A673 (cell line): Measurements from ENCODE around the gene MRPL50. TPM values are rescaled to one million over a fixed set of nuclear protein-coding genes. Genes with fewer than 3 reads are reported as not detected.

Source experiments
- BruUV-seq: library from RNA; stranded (reverse); fragments of 400-500 nt; replicated peaks from 2 replicates; lab custom pipeline; 2021; lab: Mats Ljungman, UMichigan
- CTCF ChIA-PET: fragments of 300-600 bp; sonication (Branson Sonifier 250); formaldehyde crosslinking; loops from one replicate; lab custom pipeline; 2022; ENCODE audit warnings: antibody characterized with exemption; lab: Charles Lee
- POLR2A ChIA-PET: fragments of 300-600 bp; sonication (Branson Sonifier 250); formaldehyde crosslinking; loops from one replicate; lab custom pipeline; 2022; ENCODE audit warnings: antibody characterized with exemption; ENCODE audit not compliant: low non-redundant PET; lab: Charles Lee
- DNase-seq: peaks from one replicate; pipeline ENCODE4 v3.0.0-alpha.2; 2015; ENCODE audit warnings: low spot score
- H3K27ac ChIP-seq: fragments of 200-600 bp; sonication (generic); 2 replicates; pipeline ENCODE4 v1.5.1; 2016; ENCODE audit warnings: mixed run types, low read depth, mild to moderate bottlenecking, mixed read lengths, antibody characterized with exemption, low read length; ENCODE audit not compliant: poor library complexity, severe bottlenecking
- H3K27me3 ChIP-seq: fragments of 200-600 bp; sonication (generic); replicated peaks from 2 replicates; pipeline ENCODE4 v1.6.1; 2017; ENCODE audit warnings: mixed run types, low read depth, mild to moderate bottlenecking, mixed read lengths, antibody characterized with exemption, low read length; ENCODE audit not compliant: insufficient read depth, poor library complexity
- H3K36me3 ChIP-seq: fragments of 200-600 bp; sonication (generic); 2 replicates; pipeline ENCODE4 v1.6.1; 2016; ENCODE audit warnings: mixed run types, mild to moderate bottlenecking, mixed read lengths, antibody characterized with exemption, low read length; ENCODE audit not compliant: insufficient read depth, poor library complexity, severe bottlenecking
- H3K4me1 ChIP-seq: fragments of 200-600 bp; sonication (generic); 2 replicates; pipeline ENCODE4 v1.6.1; 2017; ENCODE audit warnings: mixed run types, mild to moderate bottlenecking, mixed read lengths, antibody characterized with exemption, low read length; ENCODE audit not compliant: insufficient read depth, poor library complexity, severe bottlenecking
- H3K4me3 ChIP-seq: fragments of 200-600 bp; sonication (generic); 2 replicates; pipeline ENCODE4 v1.5.1; 2016; ENCODE audit warnings: low read depth, mixed run types, mild to moderate bottlenecking, mixed read lengths, low read length; ENCODE audit not compliant: poor library complexity, severe bottlenecking
- H3K9me3 ChIP-seq: fragments of 200-600 bp; sonication (generic); 2 replicates; pipeline ENCODE4 v1.6.1; 2016; ENCODE audit warnings: mixed run types, low read depth, mild to moderate bottlenecking, mixed read lengths, antibody characterized with exemption, low read length; ENCODE audit not compliant: poor library complexity, severe bottlenecking
- CTCF ChIP-seq: fragments of 300-800, 200-600 bp; sonication (generic); conservative IDR thresholded peaks from 2 replicates; pipeline ENCODE4 v1.5.1; 2017; ENCODE audit warnings: low read depth, mild to moderate bottlenecking, antibody characterized with exemption, low read length, moderate library complexity, mixed read lengths
- EZH2 ChIP-seq: fragments of 200-600 bp; sonication (generic); IDR thresholded peaks from 2 replicates; pipeline ENCODE4 v1.6.1; 2017; ENCODE audit warnings: borderline replicate concordance, low read depth, mild to moderate bottlenecking, mixed read lengths, antibody characterized with exemption, low read length; ENCODE audit not compliant: poor library complexity, severe bottlenecking
- intact Hi-C: fragments of 100-400 bp; cut with micrococcal nuclease; formaldehyde crosslinking; loops from one replicate; pipeline ENCODE4 v1.10.0; 2022; ENCODE audit not compliant: unreplicated experiment
- total RNA-seq: library from RNA; stranded (reverse); gene quantifications from 2 replicates; pipeline ENCODE4 v1.2.3, GENCODE V29; 2021

The MRPL50 gene
- total RNA-seq, 1 experiment from 2014 or later = 17.0 TPM

DNA sequence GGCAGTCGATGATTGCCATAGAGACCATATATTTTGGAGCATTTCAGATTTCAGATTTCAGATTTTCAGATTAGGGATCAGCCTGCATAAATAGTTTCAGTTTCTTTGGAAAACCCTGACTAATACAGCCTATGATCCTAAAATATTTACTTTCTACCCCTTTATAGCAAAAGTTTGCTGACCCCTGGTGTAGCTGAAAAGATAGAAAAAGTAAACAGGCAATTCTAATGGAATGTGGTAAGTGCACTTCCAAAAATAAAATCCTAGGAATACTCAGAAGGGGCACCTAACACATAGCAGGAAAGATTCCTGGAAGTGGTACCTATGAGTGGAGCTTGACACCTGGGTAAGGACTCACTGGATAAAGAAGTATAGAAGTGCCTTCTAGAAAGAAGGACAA lies 48.1 kb downstream of the MRPL50 start:
- Histone ChIP-seq H3K4me1 (no peaks in the 10 kb centered on the region), H3K36me3 (no peaks in the 10 kb centered on the region), H3K4me3 (no peak overlapping the region), H3K27me3 (no peaks in the 10 kb centered on the region), H3K9me3 (no peaks in the 10 kb centered on the region), H3K27ac (no peak overlapping the region)
- no peak for DNase-seq
- no TSS peak for BruUV-seq
- TF ChIP-seq EZH2 = no peak
- TF ChIP-seq CTCF = no peak
- CTCF ChIA-PET = no interaction called here
- intact Hi-C loops = no loop called here
- POLR2A ChIA-PET = no interaction called here

- TF ChIP-seq EZH2 (no peak), CTCF (no peak)
- ChIA-PET CTCF (no interaction called here), POLR2A (no interaction called here)
- no TSS peak for BruUV-seq
- Histone ChIP-seq H3K27ac (no peak overlapping the region), H3K4me3 (no peak overlapping the region), H3K36me3 (no peaks in the 10 kb centered on the region), H3K27me3 (peaks cover 15% of the 10 kb centered on the region), H3K9me3 (no peaks in the 10 kb centered on the region), H3K4me1 (no peaks in the 10 kb centered on the region)
- no peak for DNase-seq
- intact Hi-C loops = no loop called here
Measured at GRCh38 chr9:101342595-101342994, 55.8 kb downstream of the MRPL50 start.

DNA sequence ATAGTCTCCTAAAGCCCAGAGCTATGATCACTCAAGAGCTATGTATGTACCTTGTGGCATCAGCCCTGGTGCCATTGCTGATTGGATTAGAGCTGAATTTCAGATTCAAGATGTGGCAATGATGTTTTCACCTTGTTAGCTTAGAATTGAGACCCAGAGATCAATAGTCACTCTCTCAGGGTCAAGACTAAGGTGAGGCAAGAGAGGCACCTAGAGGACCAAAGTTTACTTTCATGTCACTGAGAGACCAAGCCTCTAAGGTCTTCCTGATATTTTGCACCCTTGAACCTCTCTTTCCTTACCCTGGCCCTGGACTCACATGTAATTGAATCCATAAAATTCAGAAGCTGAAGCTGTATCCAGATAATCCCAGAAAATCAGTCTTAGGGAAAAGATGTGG lies 56.5 kb downstream of the MRPL50 start:
- TF ChIP-seq EZH2 (no peak), CTCF (no peak)
- H3K4me3 ChIP-seq = no peak overlapping the region
- CTCF ChIA-PET = no interaction called here
- peaks cover 15% of the 10 kb centered on the region for H3K27me3 ChIP-seq
- intact Hi-C loops = no loop called here
- no peak overlapping the region for H3K27ac ChIP-seq
- no TSS peak for BruUV-seq
- POLR2A ChIA-PET = no interaction called here
- no peaks in the 10 kb centered on the region for H3K36me3 ChIP-seq
- no peak for DNase-seq
- H3K4me1 ChIP-seq = no peaks in the 10 kb centered on the region
- H3K9me3 ChIP-seq = no peaks in the 10 kb centered on the region

Other genes with a start within 250 kb of the MRPL50 start
- 0.09 and 0.17 TPM in 2 replicates for gene BAAT, start 13.6 kb downstream of the MRPL50 start, total RNA-seq
- gene ZNF189, start 233 bp upstream of the MRPL50 start, total RNA-seq = 16.8 and 17.6 TPM in 2 replicates
- not detected in 2 replicates for gene ALDOB, start 37.2 kb upstream of the MRPL50 start, total RNA-seq
- 58.4 TPM in 2 replicates for gene RNF20, start 135.2 kb upstream of the MRPL50 start, total RNA-seq
- gene PPP3R2, start 196.4 kb upstream of the MRPL50 start, total RNA-seq = not detected in 2 replicates